Uterus (tissue), 4 donors: ENCODE results near the gene PGAM5. TPM values are rescaled to one million over a fixed set of nuclear protein-coding genes. Genes with fewer than 3 reads are reported as not detected.

Experiments
- DNase-seq, 2 donors: peaks; one replicate each; pipeline ENCODE4 v3.0.0-alpha.2; 2019 to 2020
- H3K27ac ChIP-seq, 2 donors: fragments of 200-600 bp; sonication (generic); 1 replicate in 1 of 2; 2 replicates in 1 of 2; pipeline ENCODE4 v1.5.1; 2016 to 2018
- H3K27me3 ChIP-seq, 2 donors: fragments of 200-600 bp; sonication (generic); one replicate each; pipeline ENCODE4 v1.5.1; 2018 to 2019; ENCODE audit warnings: control low read depth in 1 of 2
- H3K36me3 ChIP-seq, 2 donors: fragments of 200-600 bp; sonication (generic); one replicate each; pipeline ENCODE4 v1.5.1; 2019; ENCODE audit warnings: control low read depth in 1 of 2
- H3K4me1 ChIP-seq, 2 donors: fragments of 200-600 bp; sonication (generic); one replicate each; pipeline ENCODE4 v1.5.1; 2018 to 2019; ENCODE audit warnings: control low read depth in 1 of 2
- H3K4me3 ChIP-seq, 2 donors: fragments of 200-600 bp; sonication (generic); 1 replicate in 1 of 2; 2 replicates in 1 of 2; pipeline ENCODE4 v1.5.1; 2018 to 2019; ENCODE audit warnings: mild to moderate bottlenecking in 1 of 2
- H3K9me3 ChIP-seq, 2 donors: fragments of 200-600 bp; sonication (generic); one replicate each; pipeline ENCODE4 v1.5.1; 2019; ENCODE audit warnings: control low read depth in 1 of 2
- POLR2A ChIP-seq, 2 donors: fragments of 450-650 bp; IDR thresholded peaks; one replicate each; pipeline ENCODE4 v1.6.1; 2016; ENCODE audit warnings: antibody characterized with exemption in 2 of 2, mild to moderate bottlenecking in 1 of 2, moderate library complexity in 1 of 2
- intact Hi-C: fragments of 100-400 bp; cut with DNase I; formaldehyde crosslinking; loops from one replicate; pipeline ENCODE4 v1.15.1; 2023; ENCODE audit warnings: low total_unique reads
- total RNA-seq, 4 donors: library from RNA; depleted of rRNA in 3 of 4; stranded (reverse); fragments of >200 nt in 3 of 4; gene quantifications; one replicate each; pipeline versions ENCODE4 v1.1.0 to v1.2.4, GENCODE V29; 2014 to 2023
- TF ChIP-seq, protein P1 (sequence below), 4 experiments: fragments of 200-600 bp in 2 of 4; fragments of 450-650 bp in 2 of 4; sonication (generic) in 2 of 4; IDR thresholded peaks; one replicate each; pipeline ENCODE4 v1.5.1; 2016 to 2019; ENCODE audit warnings: antibody characterized with exemption in 4 of 4, mild to moderate bottlenecking in 2 of 4, moderate library complexity in 1 of 4
- donor health status: DM: yes; HTN: yes; CAD: no.

Gene PGAM5
- total RNA-seq, 4 donors from 2014 or later = 5.0 to 30.8 (median 19.4) TPM

DNA sequence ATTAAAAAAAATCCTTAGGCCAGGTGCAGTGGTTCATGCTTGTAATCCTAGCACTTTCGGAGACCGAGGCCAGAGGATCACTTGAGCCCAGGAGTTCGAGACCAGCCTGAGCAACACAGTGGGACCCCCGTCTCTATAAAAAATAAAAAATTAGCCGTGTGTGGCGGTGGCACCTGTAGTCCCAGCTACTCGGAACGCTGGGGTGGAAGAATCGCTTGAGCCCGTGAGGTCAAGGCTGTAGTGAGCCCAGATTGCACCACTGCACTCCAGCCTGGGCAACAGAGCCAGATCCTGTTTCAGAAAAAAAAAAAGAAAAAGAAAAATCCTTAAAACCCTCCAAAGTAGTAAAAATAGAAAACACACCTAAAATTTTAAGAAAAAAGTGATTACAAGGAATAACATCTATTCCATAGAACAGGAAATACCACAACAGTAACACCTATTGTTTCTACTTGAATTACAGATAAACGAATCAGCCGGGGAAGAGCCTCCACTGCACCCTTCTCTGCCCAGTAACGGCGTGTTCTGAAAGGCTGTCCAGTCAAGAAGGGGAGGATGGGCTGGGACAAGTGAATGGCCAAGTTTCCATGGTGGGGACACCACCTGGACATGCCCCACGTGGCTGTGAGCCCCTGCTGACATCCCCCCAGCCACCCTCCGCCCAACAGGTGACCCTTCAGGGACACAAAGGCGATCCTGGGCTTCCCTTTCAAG is 41.3 kb upstream of the PGAM5 start:
- no peaks in the 10 kb centered on the region for H3K36me3 ChIP-seq
- H3K9me3 ChIP-seq = no peaks in the 10 kb centered on the region
- no peaks in the 10 kb centered on the region for H3K4me1 ChIP-seq
- intact Hi-C loops = no loop called here
- H3K27me3 ChIP-seq = no peaks in the 10 kb centered on the region
- H3K4me3 ChIP-seq = no peak overlapping the region
- no peak overlapping the region for H3K27ac ChIP-seq
- no peak for DNase-seq
- no peak for TF ChIP-seq POLR2A (IDR thresholded peaks at IDR 0.05)
- TF ChIP-seq, protein P1, sequence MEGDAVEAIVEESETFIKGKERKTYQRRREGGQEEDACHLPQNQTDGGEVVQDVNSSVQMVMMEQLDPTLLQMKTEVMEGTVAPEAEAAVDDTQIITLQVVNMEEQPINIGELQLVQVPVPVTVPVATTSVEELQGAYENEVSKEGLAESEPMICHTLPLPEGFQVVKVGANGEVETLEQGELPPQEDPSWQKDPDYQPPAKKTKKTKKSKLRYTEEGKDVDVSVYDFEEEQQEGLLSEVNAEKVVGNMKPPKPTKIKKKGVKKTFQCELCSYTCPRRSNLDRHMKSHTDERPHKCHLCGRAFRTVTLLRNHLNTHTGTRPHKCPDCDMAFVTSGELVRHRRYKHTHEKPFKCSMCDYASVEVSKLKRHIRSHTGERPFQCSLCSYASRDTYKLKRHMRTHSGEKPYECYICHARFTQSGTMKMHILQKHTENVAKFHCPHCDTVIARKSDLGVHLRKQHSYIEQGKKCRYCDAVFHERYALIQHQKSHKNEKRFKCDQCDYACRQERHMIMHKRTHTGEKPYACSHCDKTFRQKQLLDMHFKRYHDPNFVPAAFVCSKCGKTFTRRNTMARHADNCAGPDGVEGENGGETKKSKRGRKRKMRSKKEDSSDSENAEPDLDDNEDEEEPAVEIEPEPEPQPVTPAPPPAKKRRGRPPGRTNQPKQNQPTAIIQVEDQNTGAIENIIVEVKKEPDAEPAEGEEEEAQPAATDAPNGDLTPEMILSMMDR (IDR thresholded peaks at IDR 0.05) = no peak

DNA sequence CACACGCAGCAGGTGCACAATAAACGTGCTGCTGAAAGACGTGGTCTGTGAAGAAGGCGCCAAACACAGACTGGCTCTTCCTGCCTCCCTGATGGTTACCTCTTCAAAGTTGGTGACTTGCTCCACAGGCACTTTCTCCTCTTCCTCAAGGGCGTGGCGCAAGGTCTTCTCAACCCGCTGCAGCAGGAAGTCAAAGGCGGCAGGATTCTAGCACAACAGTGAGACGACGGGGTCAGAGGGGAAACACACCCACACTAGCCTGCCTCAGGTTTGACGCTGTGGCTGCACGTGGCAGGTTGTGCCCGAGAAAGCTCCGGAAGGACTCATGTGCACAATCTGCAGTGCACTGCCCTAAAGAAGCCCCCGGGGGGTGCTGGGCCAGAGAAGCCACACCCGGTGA is 38.5 kb upstream of the PGAM5 start:
- no peaks in the 10 kb centered on the region for H3K4me1 ChIP-seq
- intact Hi-C loops = no loop called here
- no peaks in the 10 kb centered on the region for H3K9me3 ChIP-seq
- H3K36me3 ChIP-seq = no peaks in the 10 kb centered on the region
- no peaks in the 10 kb centered on the region for H3K27me3 ChIP-seq
- H3K4me3 ChIP-seq = no peak overlapping the region
- no peak for DNase-seq
- TF ChIP-seq, protein P1 (IDR thresholded peaks at IDR 0.05) = no peak
- no peak for TF ChIP-seq POLR2A (IDR thresholded peaks at IDR 0.05)
- no peak overlapping the region for H3K27ac ChIP-seq

DNA sequence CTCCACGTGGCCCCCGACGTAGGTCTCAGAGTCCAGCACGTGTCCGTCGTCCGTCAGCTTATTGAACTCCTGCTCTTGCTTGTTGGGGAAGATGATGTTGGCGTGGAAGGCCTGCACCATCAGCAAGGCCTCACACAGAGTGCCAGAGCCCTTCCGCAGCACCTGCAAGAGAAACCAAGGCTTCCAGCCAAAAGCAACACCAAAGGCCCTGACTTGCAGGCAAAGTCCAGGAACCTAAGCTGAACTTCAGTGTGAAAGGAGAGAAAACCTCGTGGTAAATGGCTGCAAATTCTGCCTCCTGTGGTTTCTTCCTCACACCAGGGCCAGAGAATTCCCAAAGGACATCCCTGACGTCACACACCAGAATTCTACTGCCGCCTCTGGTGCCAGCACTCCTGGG is 38.0 kb upstream of the PGAM5 start:
- Histone ChIP-seq H3K27ac (no peak overlapping the region), H3K4me1 (no peaks in the 10 kb centered on the region), H3K9me3 (no peaks in the 10 kb centered on the region), H3K4me3 (no peak overlapping the region), H3K27me3 (no peaks in the 10 kb centered on the region), H3K36me3 (no peaks in the 10 kb centered on the region)
- DNase-seq = no peak
- TF ChIP-seq, protein P1 (IDR thresholded peaks at IDR 0.05) = no peak
- TF ChIP-seq POLR2A (IDR thresholded peaks at IDR 0.05) = no peak
- intact Hi-C loops = no loop called here

DNA sequence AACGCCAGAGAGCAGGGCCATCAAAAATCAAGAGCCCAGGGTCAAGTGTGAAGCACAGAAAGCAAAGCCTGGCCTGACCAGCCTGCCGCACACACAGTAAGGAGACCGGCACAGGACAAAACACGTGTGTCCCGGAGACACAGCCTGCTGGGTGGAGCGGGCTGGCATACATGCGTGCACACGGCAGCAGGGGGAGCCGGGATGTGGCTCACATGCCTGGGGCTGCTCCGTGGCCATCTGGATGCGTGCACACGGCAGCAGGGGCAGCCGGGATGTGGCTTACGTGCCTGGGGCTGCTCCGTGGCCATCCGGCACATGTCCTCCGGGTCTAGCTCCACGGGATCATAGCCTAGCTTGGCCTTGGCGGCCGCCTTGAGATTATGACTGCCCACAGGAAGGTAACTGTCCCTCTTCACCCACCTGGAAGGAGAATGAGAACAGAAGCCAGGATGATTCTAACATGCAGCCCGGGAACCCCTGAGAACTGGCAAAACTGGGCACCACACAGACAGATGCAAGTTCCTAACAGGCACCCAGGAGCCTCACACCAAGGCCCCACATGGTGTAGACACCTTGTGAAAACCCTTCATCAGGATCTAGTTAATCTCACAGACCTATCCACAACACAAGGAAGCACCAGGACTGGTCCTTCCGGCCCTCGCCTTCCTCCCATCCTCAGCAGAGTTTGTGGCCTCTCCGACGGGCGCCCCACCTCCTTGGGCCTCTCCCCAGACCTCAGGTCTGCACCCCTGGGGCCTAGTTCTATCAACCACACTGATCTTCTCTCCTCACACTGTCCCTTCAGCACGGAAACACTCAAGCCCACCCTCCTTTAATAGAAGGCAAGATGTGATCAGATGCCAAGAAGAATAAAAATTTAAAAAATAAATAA is 37.1 kb upstream of the PGAM5 start:
- intact Hi-C loops = no loop called here
- TF ChIP-seq POLR2A (IDR thresholded peaks at IDR 0.05) = no peak
- TF ChIP-seq, protein P1 (IDR thresholded peaks at IDR 0.05) = no peak
- Histone ChIP-seq H3K36me3 (no peaks in the 10 kb centered on the region), H3K27ac (no peak overlapping the region), H3K9me3 (no peaks in the 10 kb centered on the region), H3K4me1 (no peaks in the 10 kb centered on the region), H3K4me3 (no peak overlapping the region), H3K27me3 (no peaks in the 10 kb centered on the region)
- DNase-seq = no peak

DNA sequence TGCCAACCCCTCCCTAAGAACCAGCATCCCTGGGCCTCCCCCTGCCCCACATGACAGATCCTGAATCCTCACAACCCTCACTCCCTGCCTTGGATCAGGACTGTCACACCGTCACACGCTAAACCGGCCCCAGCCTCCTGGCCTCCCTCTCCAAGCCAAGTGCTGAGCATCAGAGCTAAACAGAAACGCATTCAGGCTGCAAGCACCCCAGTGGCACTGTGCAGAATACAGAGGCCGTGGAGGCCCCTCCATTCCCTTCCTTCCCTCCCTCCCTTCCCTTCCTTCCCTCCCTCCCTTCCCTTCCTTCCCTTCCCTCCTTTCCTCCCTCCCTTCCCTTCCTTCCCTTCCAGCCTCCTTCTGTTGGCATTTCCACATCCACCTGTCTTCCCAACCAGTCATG is 36.1 kb upstream of the PGAM5 start:
- DNase-seq = no peak
- no peaks in the 10 kb centered on the region for H3K27me3 ChIP-seq
- intact Hi-C loops = no loop called here
- no peaks in the 10 kb centered on the region for H3K4me1 ChIP-seq
- H3K36me3 ChIP-seq = no peaks in the 10 kb centered on the region
- no peak for TF ChIP-seq POLR2A (IDR thresholded peaks at IDR 0.05)
- TF ChIP-seq, protein P1 (IDR thresholded peaks at IDR 0.05) = no peak
- no peaks in the 10 kb centered on the region for H3K9me3 ChIP-seq
- no peak overlapping the region for H3K4me3 ChIP-seq
- no peak overlapping the region for H3K27ac ChIP-seq
